Activated T-cell treated with anti-CD3 and anti-CD28 coated beads, Interleukin-2, amount 50 U/mL, for 1 hour (primary cell): ENCODE data around the gene SPRED3.
"Not testable (repeated sequence)": the region's sequence is repeated elsewhere in the genome, so short reads cannot be mapped to it uniquely, and the experiment has no call there.

Experiments used
- DNase-seq: peaks from one replicate; pipeline ENCODE4 v3.0.0-alpha.2; 2020

Gene SPRED3

GRCh38 chr19:38422438-38422837, 33.9 kb downstream of the SPRED3 start:
- no peak for DNase-seq

GRCh38 chr19:38424272-38424671, 35.8 kb downstream of the SPRED3 start:
- no peak for DNase-seq

GRCh38 chr19:38425222-38425809, 36.8 kb downstream of the SPRED3 start:
- DNase-seq = no peak

GRCh38 chr19:38425810-38426466, 37.4 kb downstream of the SPRED3 start, which contains the start of gene RASGRP4:
RASGRP4 (minus strand) TSS chr19:38426219; CDS start chr19:38426091, 128 bp downstream.
- DNase-seq = no peak

DNA sequence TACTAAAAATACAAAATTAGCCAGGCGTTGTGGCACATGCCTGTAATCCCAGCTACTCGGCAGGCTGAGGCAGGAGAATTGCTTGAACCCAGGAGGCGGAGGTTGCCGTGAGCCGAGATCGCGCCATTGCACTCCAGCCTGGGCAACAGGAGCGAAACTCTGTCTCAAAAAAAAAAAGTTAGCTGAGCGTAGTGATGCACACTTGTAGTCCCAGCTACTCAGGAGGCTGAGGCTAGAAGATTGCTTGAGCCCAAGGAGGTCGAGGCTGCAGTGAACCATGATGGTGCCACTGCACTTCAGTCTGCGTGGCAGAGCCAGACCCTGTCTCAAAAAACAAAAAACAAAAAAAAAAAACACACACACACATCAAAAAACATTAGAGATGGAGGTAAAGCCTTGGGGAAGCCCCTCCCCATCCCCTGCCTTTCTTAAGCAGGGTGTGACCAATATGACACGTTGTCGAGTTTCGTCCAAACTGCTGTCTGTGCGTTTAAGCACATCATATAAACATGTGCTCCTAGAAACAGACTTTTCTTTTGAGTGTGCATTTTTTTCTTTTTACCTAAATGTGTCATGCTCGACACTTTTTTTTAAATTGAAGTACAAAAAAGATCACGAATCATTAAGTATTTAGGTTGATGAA, 38.7 kb downstream of the SPRED3 start:
- DNase-seq = not testable (repeated sequence)

DNA sequence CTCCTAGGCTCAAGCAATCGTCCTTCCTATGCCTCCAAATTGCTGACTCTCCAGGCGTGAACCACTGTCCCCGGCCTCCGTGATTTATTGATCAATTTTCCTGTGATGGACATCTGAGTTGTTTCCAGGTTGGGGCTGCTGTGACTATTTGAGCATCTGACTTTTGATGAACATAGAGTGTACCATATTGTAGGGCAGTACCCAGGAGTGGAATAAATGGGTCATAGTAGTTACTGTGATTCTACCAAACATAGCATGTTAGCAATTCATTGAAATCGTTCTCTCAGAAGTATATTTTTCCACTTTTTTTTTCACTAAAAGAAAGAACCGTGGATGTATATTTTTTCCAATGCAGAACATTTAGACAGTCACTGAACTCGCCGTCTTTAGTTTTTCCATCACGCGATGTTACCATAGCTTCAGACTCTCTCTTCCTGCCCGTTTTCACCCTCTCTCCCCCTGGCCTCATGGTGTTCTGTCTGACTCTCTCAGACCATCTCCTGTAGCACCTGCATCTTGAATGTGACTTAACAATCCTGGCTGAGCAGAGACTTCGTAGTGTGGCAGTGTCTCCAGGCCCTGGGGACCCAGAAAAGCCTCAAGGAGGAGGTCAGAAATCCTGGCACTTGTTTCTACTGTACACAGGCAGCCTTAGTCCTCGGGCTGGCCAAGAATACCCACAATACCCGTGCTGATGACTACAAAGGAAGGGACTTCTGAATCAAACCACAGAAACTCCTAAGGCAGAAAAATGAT, 40.7 kb downstream of the SPRED3 start:
- DNase-seq = no peak

- no peak for DNase-seq
Measured at GRCh38 chr19:38429811-38430156, 41.3 kb downstream of the SPRED3 start.

DNA sequence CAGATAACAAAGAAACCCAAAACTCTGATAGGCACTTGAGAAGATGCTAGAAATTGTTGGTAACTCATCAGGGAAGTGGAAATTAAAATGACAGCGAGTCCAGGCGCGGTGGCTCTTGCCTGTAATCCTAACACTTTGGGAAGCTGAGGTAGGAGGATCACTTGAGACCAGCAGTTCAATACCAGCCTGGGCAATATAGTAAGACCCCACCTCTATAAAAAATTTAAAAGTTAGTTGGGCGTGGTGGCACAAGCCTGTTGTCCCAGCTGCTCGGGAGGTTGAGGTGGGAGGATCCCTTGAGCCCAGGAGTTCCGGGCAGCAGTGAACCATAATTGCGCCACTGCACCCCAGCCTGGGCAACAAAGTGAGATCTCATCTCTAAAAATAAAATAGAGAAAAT, 42.4 kb downstream of the SPRED3 start:
- DNase-seq = no peak

DNA sequence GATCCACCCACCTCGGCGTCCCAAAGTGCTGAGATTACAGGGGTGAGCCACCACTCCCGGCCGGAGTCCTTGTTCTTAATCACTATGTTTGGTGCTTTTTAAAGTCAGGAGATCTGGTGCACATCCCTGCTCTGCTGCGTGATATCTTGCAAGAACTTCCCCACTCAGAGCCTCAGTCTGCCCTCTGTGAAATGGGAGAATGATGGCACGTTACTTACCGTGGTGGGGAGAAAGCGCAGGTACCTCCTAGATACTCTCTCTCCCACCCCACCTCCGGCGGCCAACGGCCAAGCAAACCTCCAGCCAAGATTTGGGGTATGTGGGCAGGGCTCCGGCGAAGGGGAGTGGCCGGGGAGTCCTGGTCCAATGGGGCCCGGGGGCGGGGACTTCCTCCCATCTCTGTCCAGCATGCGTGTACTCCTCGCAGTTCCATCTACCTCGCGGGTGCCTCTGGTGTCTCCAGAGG, 44.8 kb downstream of the SPRED3 start, which contains the start of gene RYR1:
Gene RYR1 (plus strand): TSS at position 424 of the 466 bp plus-strand sequence. CDS start 139 bp downstream, outside the sequence.
- peak; percentile 31 for DNase-seq

DNA sequence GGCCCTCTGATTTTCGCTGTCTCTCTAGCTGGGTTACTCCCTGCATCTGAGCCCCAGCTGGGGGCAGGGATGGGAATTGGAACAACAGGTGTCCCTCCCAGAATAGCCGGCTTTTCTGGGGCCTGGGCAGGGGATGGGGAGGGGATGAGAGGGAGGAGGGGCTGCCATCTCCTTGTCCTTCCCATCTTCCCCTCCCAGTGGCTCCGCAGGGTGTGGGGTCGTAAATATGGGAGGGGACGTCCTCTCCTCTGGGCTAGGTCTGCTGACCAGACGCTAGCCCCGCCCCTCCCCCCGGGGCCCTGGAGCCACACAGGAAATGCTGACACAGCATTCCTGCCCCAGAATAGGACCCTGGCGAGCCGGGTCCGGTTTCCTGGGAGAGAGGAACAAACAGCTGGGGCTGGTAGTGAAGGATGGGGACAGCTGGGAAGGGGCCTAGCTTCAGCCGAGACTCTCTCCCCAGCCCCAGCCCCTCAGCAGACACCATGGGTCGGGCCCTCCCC, 46.1 kb downstream of the SPRED3 start:
- DNase-seq = no peak

DNA sequence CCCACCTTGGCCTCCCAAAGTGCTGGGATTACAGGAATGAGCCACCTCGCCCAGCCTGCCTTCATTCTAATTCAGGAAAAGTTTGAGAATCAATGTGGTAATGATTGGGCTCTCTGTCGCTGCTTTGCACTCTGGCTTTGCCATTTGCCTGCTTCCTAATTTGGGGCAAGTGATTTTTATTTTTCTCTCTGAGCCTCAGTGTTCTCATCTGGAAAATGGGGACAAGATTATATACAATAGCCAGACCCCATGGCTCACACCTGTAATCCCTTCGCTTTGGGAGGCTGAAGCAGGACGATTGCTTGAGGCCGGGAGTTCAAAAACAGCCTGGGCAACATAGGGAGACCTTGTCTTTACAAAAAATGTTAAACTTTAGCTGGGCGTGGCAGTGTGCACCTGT, 48.8 kb downstream of the SPRED3 start:
- no peak for DNase-seq

DNA sequence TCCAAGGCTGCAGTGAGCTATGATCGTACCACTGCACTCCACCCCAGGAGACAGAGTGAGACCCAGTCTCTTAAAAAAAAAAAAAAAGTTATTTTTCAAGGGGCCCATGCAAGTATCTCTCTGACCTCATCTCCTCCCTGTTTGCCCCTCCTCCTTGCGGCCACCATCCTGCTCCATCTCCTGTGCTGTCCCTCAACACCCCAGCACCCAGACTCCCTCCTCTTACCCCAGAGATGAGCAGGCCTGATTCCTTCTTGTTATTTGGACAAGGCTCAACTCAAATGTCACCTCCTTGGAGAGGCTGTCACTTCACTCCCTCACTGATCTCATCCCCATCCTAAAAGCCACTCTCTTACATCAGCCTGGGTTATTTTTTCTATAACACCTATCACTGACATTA, 49.4 kb downstream of the SPRED3 start:
- DNase-seq = no peak

GRCh38 chr19:38440592-38440991, 52.1 kb downstream of the SPRED3 start:
- DNase-seq = no peak

GRCh38 chr19:38441657-38442348, 53.3 kb downstream of the SPRED3 start:
- no peak for DNase-seq

- no peak for DNase-seq
Measured at GRCh38 chr19:38442736-38443135, 54.2 kb downstream of the SPRED3 start.

GRCh38 chr19:38443458-38443999, 55.0 kb downstream of the SPRED3 start:
- no peak for DNase-seq

DNA sequence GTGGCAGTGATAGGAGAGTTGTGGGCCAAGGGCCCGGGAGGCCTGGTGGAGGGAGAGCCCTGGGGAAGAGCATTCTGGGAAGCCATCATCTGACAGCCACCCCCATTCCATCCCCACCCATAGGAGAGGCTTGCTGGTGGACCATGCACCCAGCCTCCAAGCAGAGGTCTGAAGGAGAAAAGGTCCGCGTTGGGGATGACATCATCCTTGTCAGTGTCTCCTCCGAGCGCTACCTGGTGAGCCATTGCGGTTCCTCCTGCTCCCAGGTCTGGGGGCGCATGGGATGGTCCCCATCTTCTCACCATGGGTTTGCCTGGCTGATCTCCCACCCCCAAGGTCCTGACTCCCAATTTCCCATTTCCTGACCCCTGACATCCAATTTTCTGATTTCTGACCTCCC, 55.5 kb downstream of the SPRED3 start:
- DNase-seq = no peak

DNA sequence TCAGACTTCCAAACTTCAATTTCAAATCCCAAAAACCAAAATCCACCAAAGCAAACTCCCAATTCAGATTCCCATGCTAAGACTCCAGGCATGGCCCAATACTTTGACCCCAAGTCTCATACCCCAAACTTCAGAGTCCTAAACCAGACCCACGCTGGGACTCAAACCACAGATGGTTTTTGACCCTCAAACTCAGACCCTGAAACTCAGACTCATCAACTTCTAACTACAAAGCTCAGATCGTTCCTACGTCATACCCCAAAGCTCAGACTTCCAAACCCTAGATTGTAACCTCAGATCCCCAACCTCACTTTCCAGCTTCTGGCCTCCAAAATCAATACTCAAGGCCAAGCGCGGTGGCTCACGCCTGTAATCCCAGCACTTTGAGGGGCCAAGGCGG, 56.9 kb downstream of the SPRED3 start:
- no peak for DNase-seq

DNA sequence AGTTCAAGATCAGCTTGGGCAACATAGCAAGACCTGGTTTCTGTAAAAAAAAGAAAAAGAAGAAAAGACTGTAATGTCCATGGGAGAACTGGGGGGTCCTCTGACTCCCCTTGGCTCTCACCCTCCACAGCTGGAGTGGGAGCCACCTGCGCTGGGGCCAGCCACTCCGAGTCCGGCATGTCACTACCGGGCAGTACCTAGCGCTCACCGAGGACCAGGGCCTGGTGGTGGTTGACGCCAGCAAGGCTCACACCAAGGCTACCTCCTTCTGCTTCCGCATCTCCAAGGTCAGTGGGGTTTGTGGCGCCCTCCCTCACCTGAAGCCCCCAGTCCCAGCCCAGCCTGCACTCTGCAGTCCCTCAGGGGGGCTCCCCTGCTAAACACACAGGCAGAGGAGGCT, 59.7 kb downstream of the SPRED3 start:
- DNase-seq = no peak
